Subcutaneous abdominal adipose tissue (tissue), 5 donors: ENCODE measurements around the gene FOS.
"Not testable (repeated sequence)": the region's sequence is repeated elsewhere in the genome, so short reads cannot be mapped to it uniquely, and the experiment has no call there.

ENCODE experiments used
- H3K27ac ChIP-seq: one replicate; pipeline ENCODE4 v1.7.0; 2013; ENCODE audit warnings: low read depth, mild to moderate bottlenecking, inconsistent platforms, low read length, moderate library complexity
- H3K27me3 ChIP-seq, 5 donors: one replicate each; pipeline ENCODE4 v1.7.0; 2013; ENCODE audit warnings: low read length in 5 of 5, inconsistent platforms in 1 of 5; ENCODE audit not compliant: control insufficient read depth in 5 of 5, insufficient read depth in 4 of 5
- H3K36me3 ChIP-seq, 5 donors: one replicate each; pipeline ENCODE4 v1.7.0; 2013; ENCODE audit warnings: low read length in 5 of 5; ENCODE audit not compliant: control insufficient read depth in 5 of 5, insufficient read depth in 5 of 5
- H3K4me1 ChIP-seq, 5 donors: one replicate each; pipeline ENCODE4 v1.7.0; 2013; ENCODE audit warnings: low read length in 5 of 5, mild to moderate bottlenecking in 3 of 5, moderate library complexity in 1 of 5; ENCODE audit not compliant: control insufficient read depth in 5 of 5, insufficient read depth in 5 of 5
- H3K4me3 ChIP-seq, 5 donors: one replicate each; pipeline ENCODE4 v1.7.0; 2013; ENCODE audit warnings: low read length in 5 of 5, low read depth in 1 of 5
- H3K9ac ChIP-seq, 5 donors: one replicate each; pipeline ENCODE4 v1.7.0; 2013; ENCODE audit warnings: low read length in 5 of 5, mild to moderate bottlenecking in 4 of 5, moderate library complexity in 3 of 5
- H3K9me3 ChIP-seq, 5 donors: one replicate each; pipeline ENCODE4 v1.7.0; 2013; ENCODE audit warnings: low read length in 5 of 5; ENCODE audit not compliant: control insufficient read depth in 5 of 5
- donor health status: healthy.
- donor health status: healthy.
- donor health status: healthy.
- donor health status: healthy.
- donor health status: healthy.

Gene FOS

DNA sequence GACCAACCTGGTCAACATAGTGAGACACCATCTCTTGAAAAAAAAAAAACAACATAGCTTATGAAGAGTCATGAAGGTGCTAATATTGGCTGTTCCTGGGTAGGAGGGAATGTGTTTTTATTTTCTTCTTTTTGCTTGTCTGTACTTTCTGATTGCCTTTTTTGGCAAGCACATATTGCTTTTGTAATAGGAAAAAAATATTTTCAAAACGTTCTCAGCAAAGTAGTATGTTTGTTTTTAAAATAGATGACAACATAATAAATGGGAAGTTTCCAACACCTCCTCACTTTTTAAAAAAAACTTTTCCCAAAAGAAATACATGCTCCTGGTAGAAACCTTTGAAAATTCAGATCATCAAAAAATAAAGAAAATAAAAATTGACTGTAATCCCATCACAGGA lies 20.9 kb downstream of the FOS start:
- Histone ChIP-seq H3K27me3 (no peaks in the 10 kb centered on the region), H3K9ac (peak overlapping the region in 1 of 5 donors; percentile 13), H3K9me3 (no peaks in the 10 kb centered on the region), H3K27ac (peak overlapping the region; percentile 84), H3K4me3 (no peak overlapping the region), H3K4me1 (peaks cover 19 to 85% (median 68%) of the 10 kb centered on the region in 5 donors), H3K36me3 (no peaks in the 10 kb centered on the region)

DNA sequence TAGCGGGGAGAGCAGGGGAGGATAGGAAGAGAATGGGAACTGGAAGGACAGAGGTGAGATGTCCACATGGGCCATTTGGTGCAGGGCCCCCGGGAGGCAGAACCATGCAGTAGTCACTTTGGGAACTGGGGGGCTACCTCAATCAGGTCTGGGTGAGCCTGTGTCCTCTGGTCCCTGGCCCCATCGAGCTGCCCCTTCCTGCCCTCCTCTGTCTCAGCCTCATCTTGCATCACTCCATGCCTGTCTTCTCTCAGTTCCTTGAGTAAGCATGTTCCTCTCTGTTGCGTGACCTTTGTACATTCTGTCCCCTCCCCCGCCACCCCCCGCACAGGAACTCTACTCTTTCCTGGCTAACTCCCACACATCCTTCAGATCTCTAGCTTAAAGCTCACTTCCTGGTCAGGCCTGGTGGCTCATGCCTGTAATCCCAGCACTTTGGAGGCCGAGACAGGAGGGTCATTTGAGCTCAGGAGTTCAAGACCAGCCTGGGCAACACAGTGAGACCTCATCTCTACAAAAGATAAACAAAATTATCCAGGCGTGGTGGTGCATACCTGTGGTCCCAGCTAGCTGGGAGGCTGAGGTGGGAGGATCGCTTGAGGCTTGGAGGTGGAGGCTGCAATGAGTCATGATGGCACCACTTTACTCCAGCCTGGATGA lies 23.2 kb downstream of the FOS start:
- H3K27me3 ChIP-seq: no peaks in the 10 kb centered on the region
- peak overlapping the region; percentile 84 for H3K27ac ChIP-seq
- peak overlapping the region in 2 of 5 donors; percentile 6 to 28 for H3K4me3 ChIP-seq
- no peak overlapping the region for H3K9ac ChIP-seq
- H3K4me1 ChIP-seq: peaks cover 13 to 63% (median 54%) of the 10 kb centered on the region in 5 donors
- H3K9me3 ChIP-seq: no peaks in the 10 kb centered on the region
- H3K36me3 ChIP-seq: no peaks in the 10 kb centered on the region

GRCh38 chr14:75303381-75303789 lies 24.8 kb downstream of the FOS start:
- Histone ChIP-seq H3K27ac (no peak overlapping the region), H3K9me3 (no peaks in the 10 kb centered on the region), H3K4me3 (no peak overlapping the region), H3K4me1 (peaks cover 10 to 54% (median 44%) of the 10 kb centered on the region in 5 donors), H3K9ac (no peak overlapping the region), H3K27me3 (no peaks in the 10 kb centered on the region), H3K36me3 (no peaks in the 10 kb centered on the region)

GRCh38 chr14:75306410-75306809 lies 27.8 kb downstream of the FOS start:
- H3K27ac ChIP-seq, H3K9ac ChIP-seq, H3K4me3 ChIP-seq, H3K9me3 ChIP-seq, H3K36me3 ChIP-seq, H3K27me3 ChIP-seq: not testable (repeated sequence)
- peaks cover 6 to 42% (median 27%) of the 10 kb centered on the region in 5 donors for H3K4me1 ChIP-seq

GRCh38 chr14:75306927-75307699 lies 28.5 kb downstream of the FOS start:
- H3K4me1 ChIP-seq: peaks cover 2 to 40% (median 26%) of the 10 kb centered on the region in 5 donors
- H3K27ac ChIP-seq: no peak overlapping the region
- no peaks in the 10 kb centered on the region for H3K27me3 ChIP-seq
- H3K4me3 ChIP-seq: no peak overlapping the region
- H3K36me3 ChIP-seq: no peaks in the 10 kb centered on the region
- H3K9me3 ChIP-seq: no peaks in the 10 kb centered on the region
- no peak overlapping the region for H3K9ac ChIP-seq

DNA sequence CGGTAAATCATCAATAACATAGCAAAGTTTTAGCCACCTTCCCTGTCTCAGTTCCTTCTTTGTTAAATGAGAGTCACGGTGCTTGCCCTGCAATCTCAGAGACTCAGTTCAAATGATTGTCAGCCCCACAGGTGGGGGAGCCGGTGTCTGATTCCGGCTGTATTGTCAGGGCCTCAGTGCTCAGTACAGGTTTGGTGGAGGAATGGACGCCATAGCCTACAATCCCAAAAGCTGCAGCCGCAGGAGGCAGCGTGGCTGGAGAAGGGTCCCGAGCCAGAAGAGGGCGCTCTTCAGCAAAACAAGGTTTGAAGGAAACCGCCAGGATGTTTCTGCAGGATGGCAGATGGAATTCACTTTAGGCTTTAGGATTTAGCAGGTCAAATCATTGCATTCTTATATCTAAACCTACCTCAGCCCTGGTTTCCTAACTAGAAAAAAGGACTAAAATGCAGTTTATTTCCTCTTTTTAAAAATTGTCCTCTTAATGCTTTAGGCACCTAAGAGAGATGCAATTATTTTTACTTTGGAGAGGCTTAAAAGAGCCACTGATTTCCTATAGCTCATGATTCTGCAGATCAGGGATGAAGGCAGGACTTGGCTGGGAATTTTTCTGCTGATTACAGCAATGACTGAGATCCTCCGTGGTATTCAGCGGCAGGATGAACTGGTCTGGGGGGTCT lies 29.2 kb downstream of the FOS start:
- Histone ChIP-seq H3K9me3 (no peaks in the 10 kb centered on the region), H3K36me3 (no peaks in the 10 kb centered on the region), H3K9ac (no peak overlapping the region), H3K4me1 (peaks cover 2 to 34% (median 22%) of the 10 kb centered on the region in 5 donors), H3K4me3 (no peak overlapping the region), H3K27me3 (no peaks in the 10 kb centered on the region), H3K27ac (no peak overlapping the region)

DNA sequence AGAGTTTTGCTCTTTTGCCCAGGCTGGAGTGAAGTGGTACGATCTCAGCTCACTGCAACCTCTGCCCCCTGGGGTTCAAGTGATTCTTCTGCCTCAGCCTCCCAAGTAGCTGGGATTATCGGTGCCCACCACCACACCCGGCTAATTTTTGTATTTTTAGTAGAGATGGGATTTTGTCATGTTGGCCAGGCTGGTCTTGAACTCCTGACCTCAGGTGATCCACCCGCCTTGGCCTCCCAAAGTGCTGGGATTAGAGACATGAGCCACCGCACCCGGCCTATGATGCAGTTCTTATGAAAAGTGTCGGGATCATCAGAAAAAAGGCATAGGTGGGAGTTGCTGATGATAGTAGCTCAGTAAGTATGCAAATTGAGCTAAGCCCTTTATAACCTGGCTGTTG lies 30.4 kb downstream of the FOS start:
- H3K4me1 ChIP-seq: peaks cover 2 to 28% (median 19%) of the 10 kb centered on the region in 5 donors
- H3K27me3 ChIP-seq: not testable (repeated sequence)

DNA sequence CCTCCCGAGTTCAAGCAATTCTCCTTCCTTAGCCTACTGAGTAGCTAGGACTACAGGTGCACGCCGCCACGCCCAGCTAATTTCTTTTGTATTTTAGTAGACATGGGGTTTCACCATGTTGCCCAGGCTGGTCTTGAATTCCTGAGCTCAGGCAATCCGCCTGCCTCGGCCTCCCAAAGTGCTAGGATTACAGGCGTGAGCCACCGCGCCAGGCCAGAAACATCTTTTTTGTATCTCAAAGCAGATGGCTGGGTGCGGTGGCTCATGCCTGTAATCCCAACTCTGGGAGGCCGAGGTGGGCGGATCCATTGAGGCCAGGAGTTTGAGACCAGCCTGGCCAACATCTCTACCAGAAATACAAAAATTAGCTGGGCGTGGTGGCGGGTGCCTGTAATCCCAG lies 30.9 kb downstream of the FOS start:
- H3K9ac ChIP-seq, H3K9me3 ChIP-seq, H3K36me3 ChIP-seq, H3K27me3 ChIP-seq, H3K4me3 ChIP-seq, H3K27ac ChIP-seq: not testable (repeated sequence)
- H3K4me1 ChIP-seq: peaks cover 2 to 31% (median 21%) of the 10 kb centered on the region in 5 donors

More for the DNA sequence above, 30.4 kb downstream of the FOS start:
- H3K27ac ChIP-seq, H3K4me3 ChIP-seq, H3K9ac ChIP-seq, H3K36me3 ChIP-seq, H3K9me3 ChIP-seq: not testable (repeated sequence)

- peaks cover 8 to 41% (median 31%) of the 10 kb centered on the region in 5 donors for H3K4me1 ChIP-seq
- no peaks in the 10 kb centered on the region for H3K9me3 ChIP-seq
- peak overlapping the region; percentile 70 for H3K27ac ChIP-seq
- peak overlapping the region in 3 of 5 donors; percentile 16 to 57 (median 23) for H3K9ac ChIP-seq
- H3K27me3 ChIP-seq: no peaks in the 10 kb centered on the region
- H3K36me3 ChIP-seq: no peaks in the 10 kb centered on the region
- peak overlapping the region in 3 of 5 donors; percentile 26 to 39 (median 30) for H3K4me3 ChIP-seq
These were observed 31.9 kb downstream of the FOS start for GRCh38 chr14:75310295-75311111.
